Measurements from ENCODE around the gene DDX47.
"Not testable (repeated sequence)": the region's sequence is repeated elsewhere in the genome, so short reads cannot be mapped to it uniquely, and the experiment has no call there.

Gene DDX47

GRCh38 chr12:12840580-12840899 is 27.4 kb downstream of the DDX47 start:
- Histone ChIP-seq H3K4me1 (ENCODE audit: insufficient read depth, low read length, severe bottlenecking) (no peaks in the 10 kb centered on the region), H3K9me3 (ENCODE audit: low read length) (no peaks in the 10 kb centered on the region), H3K27me3 (ENCODE audit: insufficient read depth, low read length) (no peaks in the 10 kb centered on the region), H3K4me3 (ENCODE audit: low read depth, low read length, poor library complexity, severe bottlenecking) (no peak overlapping the region), H4K20me1 (ENCODE audit: insufficient read depth, low read length) (no peaks in the 10 kb centered on the region), H3K36me3 (ENCODE audit: insufficient read depth, low read length) (no peaks in the 10 kb centered on the region), H2AFZ (ENCODE audit: low read length) (no peak overlapping the region), H3K4me2 (ENCODE audit: low read length) (no peak overlapping the region), H3K27ac (ENCODE audit: low read depth, low read length, poor library complexity, severe bottlenecking) (no peak overlapping the region), H3K9me2 (ENCODE audit: low read depth, low read length) (no peaks in the 10 kb centered on the region), H3K79me2 (ENCODE audit: insufficient read depth, low read length) (no peaks in the 10 kb centered on the region), H3K9ac (ENCODE audit: low read length) (no peak overlapping the region), H3F3A (ENCODE audit: insufficient read depth, low read length) (no peaks in the 10 kb centered on the region)
- TF ChIP-seq CTCF (IDR thresholded peaks at IDR 0.05; ENCODE audit: low read length) (no peak), EZH2 (IDR thresholded peaks at IDR 0.05; ENCODE audit: borderline replicate concordance, low read length) (no peak)

- H3K36me3 ChIP-seq (ENCODE audit: insufficient read depth, low read length); H3K79me2 ChIP-seq (ENCODE audit: insufficient read depth, low read length); H3K9me2 ChIP-seq (ENCODE audit: low read depth, low read length); H3K4me1 ChIP-seq (ENCODE audit: insufficient read depth, low read length, severe bottlenecking); H3K27ac ChIP-seq (ENCODE audit: low read depth, low read length, poor library complexity, severe bottlenecking); H4K20me1 ChIP-seq (ENCODE audit: insufficient read depth, low read length); H3K9ac ChIP-seq (ENCODE audit: low read length); H3F3A ChIP-seq (ENCODE audit: insufficient read depth, low read length); H2AFZ ChIP-seq (ENCODE audit: low read length); H3K4me3 ChIP-seq (ENCODE audit: low read depth, low read length, poor library complexity, severe bottlenecking); H3K27me3 ChIP-seq (ENCODE audit: insufficient read depth, low read length); H3K4me2 ChIP-seq (ENCODE audit: low read length); H3K9me3 ChIP-seq (ENCODE audit: low read length): not testable (repeated sequence)
Observed at GRCh38 chr12:12841428-12841827, 28.3 kb downstream of the DDX47 start.

GRCh38 chr12:12845794-12846243 is 32.7 kb downstream of the DDX47 start:
- TF ChIP-seq CTCF (IDR thresholded peaks at IDR 0.05; ENCODE audit: low read length) (no peak), EZH2 (IDR thresholded peaks at IDR 0.05; ENCODE audit: borderline replicate concordance, low read length) (no peak)
- Histone ChIP-seq H3K36me3 (ENCODE audit: insufficient read depth, low read length) (no peaks in the 10 kb centered on the region), H2AFZ (ENCODE audit: low read length) (no peak overlapping the region), H3K4me3 (ENCODE audit: low read depth, low read length, poor library complexity, severe bottlenecking) (no peak overlapping the region), H3K27ac (ENCODE audit: low read depth, low read length, poor library complexity, severe bottlenecking) (no peak overlapping the region), H3K4me2 (ENCODE audit: low read length) (no peak overlapping the region), H3K4me1 (ENCODE audit: insufficient read depth, low read length, severe bottlenecking) (no peaks in the 10 kb centered on the region), H3K27me3 (ENCODE audit: insufficient read depth, low read length) (no peaks in the 10 kb centered on the region), H3K9me3 (ENCODE audit: low read length) (no peaks in the 10 kb centered on the region), H3K79me2 (ENCODE audit: insufficient read depth, low read length) (no peaks in the 10 kb centered on the region), H3K9ac (ENCODE audit: low read length) (no peak overlapping the region), H4K20me1 (ENCODE audit: insufficient read depth, low read length) (no peaks in the 10 kb centered on the region), H3F3A (ENCODE audit: insufficient read depth, low read length) (no peaks in the 10 kb centered on the region), H3K9me2 (ENCODE audit: low read depth, low read length) (no peaks in the 10 kb centered on the region)

- not testable (repeated sequence) for H3K9me2 ChIP-seq (ENCODE audit: low read depth, low read length); H3K27ac ChIP-seq (ENCODE audit: low read depth, low read length, poor library complexity, severe bottlenecking); H3K9me3 ChIP-seq (ENCODE audit: low read length); H3K36me3 ChIP-seq (ENCODE audit: insufficient read depth, low read length); H3F3A ChIP-seq (ENCODE audit: insufficient read depth, low read length); H3K9ac ChIP-seq (ENCODE audit: low read length); H3K4me1 ChIP-seq (ENCODE audit: insufficient read depth, low read length, severe bottlenecking); H3K79me2 ChIP-seq (ENCODE audit: insufficient read depth, low read length); H4K20me1 ChIP-seq (ENCODE audit: insufficient read depth, low read length); H3K4me3 ChIP-seq (ENCODE audit: low read depth, low read length, poor library complexity, severe bottlenecking); H3K4me2 ChIP-seq (ENCODE audit: low read length); H3K27me3 ChIP-seq (ENCODE audit: insufficient read depth, low read length); H2AFZ ChIP-seq (ENCODE audit: low read length)
Observed at GRCh38 chr12:12846780-12847179, 33.6 kb downstream of the DDX47 start.

Measured in OCI-LY1 (cell line).